ENCODE results near the gene SLC29A3. TPM values are rescaled to one million over a fixed set of nuclear protein-coding genes. Genes with fewer than 3 reads are reported as not detected.
"Not testable (repeated sequence)": the region's sequence is repeated elsewhere in the genome, so short reads cannot be mapped to it uniquely, and the experiment has no call there.

SLC29A3 gene
- total RNA-seq, 2 experiments from 2014 or later: 1.2 to 1.5 TPM

DNA sequence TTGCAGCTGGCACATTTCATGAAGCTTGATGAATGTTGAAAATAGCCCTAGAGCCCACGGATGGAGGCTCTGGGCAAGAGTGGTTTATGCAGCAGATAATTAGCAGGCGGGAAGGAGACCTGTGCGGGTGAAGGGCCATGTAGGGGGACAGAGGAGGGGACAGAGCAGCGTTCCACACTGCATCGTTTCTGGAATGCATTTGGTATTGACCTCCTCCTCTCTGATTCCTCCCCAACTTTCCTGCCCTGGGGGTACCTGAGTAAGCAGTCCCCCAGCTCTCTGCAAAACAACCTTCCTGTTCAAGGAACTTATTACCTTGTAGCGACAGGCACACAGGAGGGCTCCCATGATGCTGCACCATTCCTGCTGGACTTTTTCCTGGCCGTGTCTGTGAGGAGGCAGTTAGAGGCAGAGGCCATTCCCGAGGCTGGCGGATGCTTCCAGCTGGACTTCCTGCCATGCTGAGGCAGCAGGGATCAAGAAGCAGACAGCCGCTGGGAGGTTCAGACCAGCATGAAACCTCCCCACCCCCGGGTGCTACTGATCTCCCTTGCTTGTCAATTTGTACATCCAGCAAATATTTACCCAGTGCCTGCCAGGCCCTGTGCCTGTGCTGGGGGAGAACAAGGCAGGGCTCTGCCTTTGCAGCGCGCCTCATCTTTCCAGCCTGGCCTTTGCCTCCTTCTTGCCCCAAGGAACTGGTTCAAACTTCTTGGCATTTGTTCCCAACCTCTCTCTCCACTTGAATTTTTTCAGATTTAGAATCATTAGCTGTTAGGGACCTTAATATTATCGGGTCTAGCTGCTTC is 28.7 kb downstream of the SLC29A3 start:
- no peak for DNase-seq
- Mint-ChIP-seq H3K27me3 (ENCODE audit: low read depth) (no peaks in the 10 kb centered on the region), H3K4me1 (ENCODE audit: low read depth) (no peaks in the 10 kb centered on the region), H3K27ac (no peak overlapping the region), H3K36me3 (ENCODE audit: low read depth) (no peaks in the 10 kb centered on the region), H3K9me3 (no peaks in the 10 kb centered on the region), H3K4me3 (no peak overlapping the region)
- intact Hi-C loops (cut with micrococcal nuclease): no loop called here
- CTCF ChIA-PET: interaction anchor here (1.5 kb wide), 1 partner anchor 48 kb away, joined by 3 read pairs; no protein-coding TSS in a partner anchor

DNA sequence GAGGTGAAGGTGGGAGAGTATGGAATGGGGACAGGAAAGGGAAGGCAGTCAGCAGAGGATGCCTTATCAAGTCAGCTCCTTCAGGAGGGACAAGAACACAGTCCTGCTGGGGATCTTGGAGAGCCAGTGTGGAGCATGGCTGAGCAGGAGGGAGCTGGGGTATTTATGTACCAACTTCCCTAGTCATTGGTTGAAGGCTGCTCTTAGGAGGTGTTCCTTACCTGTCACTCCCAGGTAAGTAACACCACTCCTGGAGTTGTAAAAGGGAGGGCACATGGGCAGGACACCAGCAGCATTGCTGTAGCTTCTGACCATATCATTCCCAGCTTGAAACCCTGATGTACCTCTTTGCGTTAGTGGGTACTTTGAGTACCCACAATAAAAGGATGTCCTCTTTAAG is 29.8 kb downstream of the SLC29A3 start:
- DNase-seq: no peak
- intact Hi-C loops (cut with micrococcal nuclease): no loop called here
- Mint-ChIP-seq H3K4me3 (no peak overlapping the region), H3K36me3 (ENCODE audit: low read depth) (no peaks in the 10 kb centered on the region), H3K4me1 (ENCODE audit: low read depth) (no peaks in the 10 kb centered on the region), H3K27me3 (ENCODE audit: low read depth) (no peaks in the 10 kb centered on the region), H3K27ac (no peak overlapping the region), H3K9me3 (no peaks in the 10 kb centered on the region)
- CTCF ChIA-PET: no interaction called here

DNA sequence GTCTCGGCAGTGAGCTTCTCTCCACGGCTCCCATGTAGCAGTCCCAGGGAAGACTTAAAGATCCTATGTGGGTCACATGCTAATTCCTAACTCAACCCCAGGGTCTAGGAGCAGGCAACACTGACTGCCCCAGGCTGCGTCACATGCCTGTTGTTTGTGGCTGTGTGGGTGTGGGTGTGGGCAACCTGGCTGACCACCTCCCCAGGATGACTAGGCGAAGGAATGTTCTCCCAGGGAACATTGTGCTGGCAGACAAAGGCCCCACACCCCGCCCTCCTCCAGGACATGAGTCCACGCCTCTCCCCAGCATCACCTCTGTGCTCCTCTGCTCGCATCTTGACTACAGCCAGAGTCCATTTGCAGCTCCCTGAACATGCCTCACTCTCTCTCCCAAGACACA is 30.3 kb downstream of the SLC29A3 start:
- intact Hi-C loops (cut with micrococcal nuclease): no loop called here
- CTCF ChIA-PET: no interaction called here
- Mint-ChIP-seq H3K27ac (no peak overlapping the region), H3K9me3 (no peaks in the 10 kb centered on the region), H3K27me3 (ENCODE audit: low read depth) (no peaks in the 10 kb centered on the region), H3K4me1 (ENCODE audit: low read depth) (no peaks in the 10 kb centered on the region), H3K36me3 (ENCODE audit: low read depth) (no peaks in the 10 kb centered on the region), H3K4me3 (no peak overlapping the region)
- DNase-seq: no peak

DNA sequence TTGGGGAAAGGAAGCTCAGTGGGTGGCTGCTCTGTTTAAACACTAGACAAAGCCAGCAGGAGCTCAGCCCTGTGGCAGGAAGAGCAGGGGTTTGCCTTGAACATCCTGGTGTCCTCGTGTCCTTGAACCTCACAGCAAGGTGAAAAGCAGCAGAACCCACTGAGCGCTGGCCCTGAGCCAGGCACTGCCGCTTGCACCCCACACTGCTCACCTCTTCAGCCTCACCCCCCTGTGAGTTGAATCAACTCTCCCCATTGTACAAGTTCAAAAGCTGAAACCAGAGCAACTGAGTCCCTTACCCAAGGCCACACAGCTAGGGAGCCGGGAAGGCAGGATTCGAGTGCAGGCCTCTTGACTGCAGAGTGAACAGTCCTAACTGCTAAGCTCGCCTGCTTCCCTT is 32.0 kb downstream of the SLC29A3 start:
- no peaks in the 10 kb centered on the region for H3K4me1 Mint-ChIP-seq (ENCODE audit: low read depth)
- H3K27ac Mint-ChIP-seq: no peak overlapping the region
- H3K4me3 Mint-ChIP-seq: no peak overlapping the region
- no peaks in the 10 kb centered on the region for H3K36me3 Mint-ChIP-seq (ENCODE audit: low read depth)
- H3K9me3 Mint-ChIP-seq: no peaks in the 10 kb centered on the region
- DNase-seq: no peak
- intact Hi-C loops (cut with micrococcal nuclease): no loop called here
- CTCF ChIA-PET: interaction anchor here (0.7 to 1.0 kb wide), 2 partner anchors 16 to 253 kb away, joined by 3 read pairs; no protein-coding TSS in a partner anchor
- no peaks in the 10 kb centered on the region for H3K27me3 Mint-ChIP-seq (ENCODE audit: low read depth)

DNA sequence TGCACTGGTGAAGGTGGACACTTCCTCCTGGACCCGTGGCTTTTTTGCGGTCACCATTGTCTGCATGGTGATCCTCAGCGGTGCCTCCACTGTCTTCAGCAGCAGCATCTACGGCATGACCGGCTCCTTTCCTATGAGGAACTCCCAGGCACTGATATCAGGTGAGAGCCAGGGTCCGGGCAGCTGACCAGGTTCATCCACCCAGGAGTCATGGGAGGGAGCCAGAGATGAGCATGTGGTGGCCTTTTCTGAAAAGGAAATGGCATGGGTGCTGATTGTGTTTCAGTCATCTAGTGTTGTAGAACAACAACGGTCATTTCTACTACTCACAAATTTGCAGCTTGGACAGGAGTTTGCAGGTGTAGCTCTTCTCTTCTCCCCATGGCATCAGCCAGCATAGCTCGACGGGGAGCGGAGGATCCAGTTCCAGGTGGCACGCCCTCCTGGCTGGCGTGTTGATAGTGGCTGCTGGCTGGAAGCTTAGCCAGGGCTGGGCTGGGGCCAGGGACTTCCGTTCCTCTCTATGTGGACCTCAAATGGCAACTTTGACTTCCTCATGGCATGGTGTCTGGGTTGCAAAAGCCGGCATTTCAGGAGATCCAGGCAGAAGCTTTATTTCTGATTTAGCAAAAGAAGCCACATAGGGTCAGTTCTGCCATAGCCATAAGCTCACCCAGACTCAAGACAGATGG is 32.7 kb downstream of the SLC29A3 start:
- Mint-ChIP-seq H3K27ac (no peak overlapping the region), H3K9me3 (no peaks in the 10 kb centered on the region), H3K36me3 (ENCODE audit: low read depth) (no peaks in the 10 kb centered on the region), H3K4me1 (ENCODE audit: low read depth) (no peaks in the 10 kb centered on the region), H3K27me3 (ENCODE audit: low read depth) (no peaks in the 10 kb centered on the region), H3K4me3 (no peak overlapping the region)
- intact Hi-C loops (cut with micrococcal nuclease): no loop called here
- DNase-seq: no peak
- CTCF ChIA-PET: interaction anchor here (0.5 to 0.7 kb wide), 2 partner anchors 253 to 258 kb away, joined by 3 to 4 read pairs; no protein-coding TSS in a partner anchor

- Mint-ChIP-seq H3K4me3 (no peak overlapping the region), H3K9me3 (no peaks in the 10 kb centered on the region), H3K27ac (no peak overlapping the region), H3K4me1 (ENCODE audit: low read depth) (no peaks in the 10 kb centered on the region), H3K27me3 (ENCODE audit: low read depth) (no peaks in the 10 kb centered on the region), H3K36me3 (ENCODE audit: low read depth) (no peaks in the 10 kb centered on the region)
- CTCF ChIA-PET: no interaction called here
- DNase-seq: no peak
- intact Hi-C loops (cut with micrococcal nuclease): no loop called here
These were observed 34.6 kb downstream of the SLC29A3 start for GRCh38 chr10:71353639-71354038.

- no peak for DNase-seq
- Mint-ChIP-seq H3K4me1 (ENCODE audit: low read depth) (no peaks in the 10 kb centered on the region), H3K27me3 (ENCODE audit: low read depth) (no peaks in the 10 kb centered on the region), H3K27ac (no peak overlapping the region), H3K4me3 (no peak overlapping the region), H3K9me3 (no peaks in the 10 kb centered on the region), H3K36me3 (ENCODE audit: low read depth) (peaks cover 1% of the 10 kb centered on the region)
- intact Hi-C loops (cut with micrococcal nuclease): no loop called here
- CTCF ChIA-PET: no interaction called here
These were observed 35.7 kb downstream of the SLC29A3 start for GRCh38 chr10:71354776-71355175.

DNA sequence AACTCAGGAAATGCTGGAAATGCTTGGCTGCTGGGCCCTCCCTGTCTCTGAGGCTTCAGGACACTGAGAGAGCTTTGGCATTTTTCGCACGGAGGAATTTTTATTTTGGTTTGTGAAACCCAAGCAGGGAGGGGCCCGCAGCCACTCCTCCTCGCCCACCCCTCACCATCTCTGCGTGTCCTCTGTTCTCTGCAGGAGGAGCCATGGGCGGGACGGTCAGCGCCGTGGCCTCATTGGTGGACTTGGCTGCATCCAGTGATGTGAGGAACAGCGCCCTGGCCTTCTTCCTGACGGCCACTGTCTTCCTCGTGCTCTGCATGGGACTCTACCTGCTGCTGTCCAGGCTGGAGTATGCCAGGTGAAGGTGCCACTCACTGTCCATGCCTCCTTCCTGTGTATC is 36.8 kb downstream of the SLC29A3 start:
- no peak for DNase-seq
- H3K36me3 Mint-ChIP-seq (ENCODE audit: low read depth): peaks cover 1% of the 10 kb centered on the region
- intact Hi-C loops (cut with micrococcal nuclease): no loop called here
- no peak overlapping the region for H3K27ac Mint-ChIP-seq
- no peak overlapping the region for H3K4me3 Mint-ChIP-seq
- H3K9me3 Mint-ChIP-seq: no peaks in the 10 kb centered on the region
- CTCF ChIA-PET: no interaction called here
- H3K27me3 Mint-ChIP-seq (ENCODE audit: low read depth): no peaks in the 10 kb centered on the region
- H3K4me1 Mint-ChIP-seq (ENCODE audit: low read depth): no peaks in the 10 kb centered on the region

GRCh38 chr10:71357792-71358265 is 38.8 kb downstream of the SLC29A3 start:
- H3K9me3 Mint-ChIP-seq: no peaks in the 10 kb centered on the region
- no peaks in the 10 kb centered on the region for H3K4me1 Mint-ChIP-seq (ENCODE audit: low read depth)
- intact Hi-C loops (cut with micrococcal nuclease): no loop called here
- H3K4me3 Mint-ChIP-seq: no peak overlapping the region
- no peaks in the 10 kb centered on the region for H3K27me3 Mint-ChIP-seq (ENCODE audit: low read depth)
- no peak for DNase-seq
- peaks cover 6% of the 10 kb centered on the region for H3K36me3 Mint-ChIP-seq (ENCODE audit: low read depth)
- no peak overlapping the region for H3K27ac Mint-ChIP-seq
- CTCF ChIA-PET: no interaction called here

- no peak overlapping the region for H3K27ac Mint-ChIP-seq
- no peak for DNase-seq
- H3K36me3 Mint-ChIP-seq (ENCODE audit: low read depth): peaks cover 6% of the 10 kb centered on the region
- H3K27me3 Mint-ChIP-seq (ENCODE audit: low read depth): no peaks in the 10 kb centered on the region
- no peak overlapping the region for H3K4me3 Mint-ChIP-seq
- intact Hi-C loops (cut with micrococcal nuclease): no loop called here
- CTCF ChIA-PET: no interaction called here
- no peaks in the 10 kb centered on the region for H3K9me3 Mint-ChIP-seq
- no peaks in the 10 kb centered on the region for H3K4me1 Mint-ChIP-seq (ENCODE audit: low read depth)
These were observed 39.2 kb downstream of the SLC29A3 start for GRCh38 chr10:71358277-71358676.

- not testable (repeated sequence) for H3K27me3 Mint-ChIP-seq (ENCODE audit: low read depth); H3K4me1 Mint-ChIP-seq (ENCODE audit: low read depth); H3K4me3 Mint-ChIP-seq; H3K36me3 Mint-ChIP-seq (ENCODE audit: low read depth); DNase-seq; H3K27ac Mint-ChIP-seq; H3K9me3 Mint-ChIP-seq
- intact Hi-C loops (cut with micrococcal nuclease): loop anchor here (1.0 kb wide), 1 partner anchor 351 kb away; no protein-coding TSS in a partner anchor
- CTCF ChIA-PET: interaction anchor here (1.1 kb wide), 1 partner anchor 211 kb away, joined by 5 read pairs; no protein-coding TSS in a partner anchor
These were observed 39.8 kb downstream of the SLC29A3 start for GRCh38 chr10:71358906-71359305.

- DNase-seq: no peak
- Mint-ChIP-seq H3K36me3 (ENCODE audit: low read depth) (peaks cover 6% of the 10 kb centered on the region), H3K27me3 (ENCODE audit: low read depth) (no peaks in the 10 kb centered on the region), H3K4me1 (ENCODE audit: low read depth) (no peaks in the 10 kb centered on the region), H3K9me3 (no peaks in the 10 kb centered on the region), H3K4me3 (no peak overlapping the region), H3K27ac (no peak overlapping the region)
- intact Hi-C loops (cut with micrococcal nuclease): loop anchor here (1.0 kb wide), 1 partner anchor 351 kb away; no protein-coding TSS in a partner anchor
- CTCF ChIA-PET: interaction anchor here (1.1 kb wide), 1 partner anchor 211 kb away, joined by 5 read pairs; no protein-coding TSS in a partner anchor
These were observed 40.4 kb downstream of the SLC29A3 start for GRCh38 chr10:71359364-71360046.

Measured in activated naive CD4-positive, alpha-beta T cell treated with anti-CD3 and anti-CD28 coated beads for 36 hours (primary cell).